PC-9 (cell line): ENCODE data around the gene SEC24D.

ENCODE experiments used
- CTCF ChIP-seq: fragments of 200-600 bp; sonication (generic); conservative IDR thresholded peaks from 2 replicates; pipeline ENCODE4 v1.6.1; 2017; ENCODE audit warnings: mixed run types, antibody characterized with exemption, mild to moderate bottlenecking, moderate library complexity
- EZH2 ChIP-seq: fragments of 200-600 bp; sonication (generic); IDR thresholded peaks from 2 replicates; pipeline ENCODE4 v1.8.0; 2017; ENCODE audit warnings: antibody characterized with exemption, low read depth

- TF ChIP-seq CTCF (no peak), EZH2 (no peak)
These were observed 37.3 kb downstream of the SEC24D start for GRCh38 chr4:118798658-118799057.
